ENCODE measurements around the gene RPL15.
A peak's percentile ranks its signal among the peaks of the same experiment; 100 is the strongest.
"Not testable (repeated sequence)": the region's sequence is repeated elsewhere in the genome, so short reads cannot be mapped to it uniquely, and the experiment has no call there.

The RPL15 gene

DNA sequence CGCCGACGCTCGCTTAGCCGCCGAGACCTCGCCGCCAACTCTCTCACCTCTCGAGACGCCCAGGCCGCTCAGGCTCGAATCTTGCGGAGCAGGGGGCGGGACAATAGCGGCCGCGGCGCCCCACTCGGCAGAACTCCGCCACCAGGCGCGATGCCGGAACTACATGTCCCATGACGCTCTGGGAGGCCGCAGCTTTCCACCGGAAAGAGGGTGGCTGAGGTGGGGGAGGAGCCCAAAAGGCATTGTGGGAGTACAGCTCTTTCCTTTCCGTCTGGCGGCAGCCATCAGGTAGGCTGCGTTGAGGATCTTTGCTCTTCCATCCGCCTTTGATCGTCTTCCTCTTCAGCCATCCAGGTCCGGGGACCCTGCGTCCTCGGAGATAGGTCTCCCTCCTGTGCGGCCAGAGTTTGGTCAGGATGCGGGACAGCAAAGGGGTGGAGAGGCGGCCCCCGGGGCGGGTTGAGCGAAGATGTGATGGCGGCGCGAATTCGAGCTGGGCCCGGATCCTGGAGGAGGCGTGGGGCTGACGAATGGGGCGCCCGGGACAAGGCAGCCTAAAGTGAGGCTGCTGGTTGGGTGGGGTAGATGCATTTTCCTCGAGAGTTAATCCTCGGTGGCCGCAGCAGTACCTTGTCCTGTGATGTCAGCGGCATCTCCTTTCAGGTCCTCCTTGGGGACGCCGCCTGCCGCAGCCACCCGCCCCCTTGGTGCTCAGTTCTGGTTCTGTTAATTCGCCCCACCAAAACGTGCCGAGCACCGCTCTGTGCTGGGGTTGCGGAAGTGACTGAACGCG is at the start of gene RPL15, which contains the start of gene NKIRAS1:
RPL15 (plus strand) TSS at position 247 of the 793 bp plus-strand sequence. CDS start 728 bp downstream, outside the sequence.
NKIRAS1 (minus strand) TSS at position 105 of the 793 bp plus-strand sequence. CDS start 6,086 bp downstream, outside the sequence.
- peak; percentile 93 to 95 (median 94) for DNase-seq (ENCODE audit: low read depth in 3 of 3)

DNA sequence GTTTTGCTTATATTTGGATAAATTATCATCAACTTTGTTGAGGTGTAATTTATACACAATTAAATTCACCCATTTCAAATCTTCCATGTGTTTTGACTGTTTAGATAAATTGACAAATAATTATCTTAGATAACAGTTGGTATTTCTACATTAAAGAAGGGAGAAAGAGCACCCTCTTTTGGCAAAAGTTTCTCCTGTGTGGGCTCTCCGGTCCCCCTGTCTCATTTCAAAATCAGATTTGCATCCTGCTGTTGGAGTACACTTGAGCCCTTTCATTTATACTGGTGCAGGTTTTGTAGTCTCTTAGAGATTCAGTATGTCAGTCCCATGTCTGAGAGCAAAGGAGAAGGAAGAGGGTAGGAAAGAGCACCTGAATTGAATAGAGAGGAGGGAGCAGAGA is 49.5 kb upstream of the RPL15 start:
- no peak for DNase-seq (ENCODE audit: low read depth in 3 of 3)

DNA sequence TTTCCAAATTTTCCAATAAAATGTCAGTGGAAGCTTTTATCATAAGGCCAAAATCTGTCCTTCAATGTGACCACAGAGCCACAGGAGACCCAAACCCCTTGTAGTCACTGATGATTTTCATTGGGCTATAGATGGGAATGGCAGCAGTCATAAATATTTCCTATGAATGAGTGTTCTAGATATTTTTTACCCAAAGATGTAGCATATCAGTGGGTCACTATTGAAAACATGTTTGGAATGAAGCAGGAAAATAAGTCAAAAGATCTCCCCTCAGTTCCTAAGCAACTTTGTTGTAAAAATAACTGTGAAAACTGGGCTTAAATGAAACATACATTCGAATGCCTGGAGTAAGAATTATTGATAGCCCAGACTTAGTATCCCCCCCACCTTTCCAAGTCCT is 49.1 kb upstream of the RPL15 start:
- DNase-seq (ENCODE audit: low read depth in 3 of 3), result no peak

DNA sequence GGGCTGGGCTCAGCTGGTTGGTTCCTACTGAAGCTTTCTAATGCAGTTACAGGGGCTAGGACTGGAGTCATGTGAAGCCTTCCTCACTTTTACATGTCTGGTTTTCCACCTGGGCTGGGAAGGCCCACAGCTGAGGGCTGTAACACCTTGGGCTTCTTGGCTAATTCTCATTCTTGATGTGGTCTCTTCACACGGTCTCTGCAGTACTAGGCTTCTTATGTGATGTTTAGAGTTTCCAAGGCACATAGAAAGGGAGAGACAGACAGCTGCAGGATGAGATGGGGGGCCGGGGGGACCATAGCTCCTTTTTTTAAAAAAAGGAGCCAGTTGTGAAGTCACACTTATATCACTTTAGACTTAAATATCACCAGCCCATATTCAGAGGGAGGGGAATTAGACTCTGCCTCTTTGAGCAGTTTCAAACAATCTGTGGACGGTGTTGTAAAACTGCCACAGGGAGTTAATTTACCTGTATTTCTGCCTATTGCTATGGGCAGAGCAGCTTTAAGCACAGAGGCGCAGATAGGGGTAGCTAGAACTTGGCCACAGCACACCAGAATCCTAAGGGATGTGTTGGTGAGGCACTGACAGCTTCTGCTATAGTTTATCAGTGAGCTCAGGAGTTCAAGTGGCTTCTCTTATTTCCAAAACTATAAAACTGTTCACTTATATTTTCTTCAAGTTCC is 46.8 kb upstream of the RPL15 start:
- DNase-seq (ENCODE audit: low read depth in 3 of 3), result no peak

DNA sequence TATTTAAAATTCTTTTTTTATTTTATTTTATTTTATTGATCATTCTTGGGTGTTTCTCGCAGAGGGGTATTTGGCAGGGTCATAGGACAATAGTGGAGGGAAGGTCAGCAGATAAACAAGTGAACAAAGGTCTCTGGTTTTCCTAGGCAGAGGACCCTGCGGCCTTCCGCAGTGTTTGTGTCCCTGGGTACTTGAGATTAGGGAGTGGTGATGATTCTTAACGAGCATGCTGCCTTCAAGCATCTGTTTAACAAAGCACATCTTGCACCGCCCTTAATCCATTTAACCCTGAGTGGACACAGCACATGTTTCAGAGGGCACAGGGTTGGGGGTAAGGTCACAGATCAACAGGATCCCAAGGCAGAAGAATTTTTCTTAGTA is 46.3 kb upstream of the RPL15 start:
- DNase-seq (ENCODE audit: low read depth in 3 of 3), result not testable (repeated sequence)

DNA sequence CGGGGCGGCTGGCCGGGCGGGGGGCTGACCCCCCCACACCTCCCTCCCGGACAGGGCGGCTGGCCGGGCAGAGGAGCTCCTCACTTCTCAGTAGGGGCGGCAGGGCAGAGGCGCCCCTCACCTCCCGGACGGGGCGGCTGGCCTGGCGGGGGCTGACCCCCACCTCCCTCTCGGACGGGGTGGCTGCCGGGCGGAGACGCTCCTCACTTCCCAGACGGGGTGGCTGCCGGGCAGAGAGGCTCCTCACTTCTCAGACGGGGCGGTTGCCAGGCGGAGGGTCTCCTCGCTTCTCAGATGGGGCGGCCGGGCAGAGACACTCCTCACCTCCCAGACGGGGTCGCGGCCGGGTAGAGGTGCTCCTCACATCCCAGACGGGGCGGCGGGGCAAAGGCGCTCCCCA is 45.6 kb upstream of the RPL15 start:
- not testable (repeated sequence) for DNase-seq (ENCODE audit: low read depth in 3 of 3)

DNA sequence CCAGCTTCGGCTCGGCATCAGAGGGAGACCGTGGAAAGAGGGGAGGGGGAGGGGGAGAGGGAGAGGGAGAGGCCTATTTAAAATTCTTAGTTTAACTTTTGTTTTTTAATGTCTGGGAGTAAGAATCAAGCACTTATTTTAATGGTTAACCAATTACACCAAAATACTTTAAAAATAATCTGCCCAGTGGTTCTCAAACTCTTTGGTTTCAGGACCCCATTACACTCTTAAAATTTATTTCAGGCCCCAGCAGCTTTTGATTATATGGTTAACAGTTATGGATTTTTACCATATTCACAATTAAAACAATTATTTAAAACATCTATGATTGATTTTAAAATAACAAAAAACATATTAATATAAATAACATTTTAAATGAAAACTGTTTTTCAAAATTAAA is 44.6 kb upstream of the RPL15 start:
- no peak for DNase-seq (ENCODE audit: low read depth in 3 of 3)

DNA sequence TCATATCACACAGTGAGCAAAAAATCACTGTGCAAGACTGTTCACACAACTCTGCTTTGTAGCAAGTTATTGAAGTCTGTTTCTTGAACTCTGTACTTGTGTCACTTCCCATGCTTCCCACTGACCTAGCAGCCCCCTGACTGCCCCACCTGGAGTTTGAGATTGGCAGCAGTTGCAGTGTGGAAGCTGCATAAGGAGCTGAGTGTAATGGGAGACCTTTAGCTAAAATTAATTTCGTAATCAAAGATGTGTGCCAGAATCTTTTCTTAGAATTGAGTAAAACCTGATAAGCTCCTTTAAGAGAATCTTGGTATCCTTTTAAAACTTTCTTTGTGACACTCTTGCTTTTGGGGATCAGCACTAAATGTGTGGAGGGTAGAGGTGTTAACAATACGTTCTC is 43.0 kb upstream of the RPL15 start:
- DNase-seq (ENCODE audit: low read depth in 3 of 3), result no peak

DNA sequence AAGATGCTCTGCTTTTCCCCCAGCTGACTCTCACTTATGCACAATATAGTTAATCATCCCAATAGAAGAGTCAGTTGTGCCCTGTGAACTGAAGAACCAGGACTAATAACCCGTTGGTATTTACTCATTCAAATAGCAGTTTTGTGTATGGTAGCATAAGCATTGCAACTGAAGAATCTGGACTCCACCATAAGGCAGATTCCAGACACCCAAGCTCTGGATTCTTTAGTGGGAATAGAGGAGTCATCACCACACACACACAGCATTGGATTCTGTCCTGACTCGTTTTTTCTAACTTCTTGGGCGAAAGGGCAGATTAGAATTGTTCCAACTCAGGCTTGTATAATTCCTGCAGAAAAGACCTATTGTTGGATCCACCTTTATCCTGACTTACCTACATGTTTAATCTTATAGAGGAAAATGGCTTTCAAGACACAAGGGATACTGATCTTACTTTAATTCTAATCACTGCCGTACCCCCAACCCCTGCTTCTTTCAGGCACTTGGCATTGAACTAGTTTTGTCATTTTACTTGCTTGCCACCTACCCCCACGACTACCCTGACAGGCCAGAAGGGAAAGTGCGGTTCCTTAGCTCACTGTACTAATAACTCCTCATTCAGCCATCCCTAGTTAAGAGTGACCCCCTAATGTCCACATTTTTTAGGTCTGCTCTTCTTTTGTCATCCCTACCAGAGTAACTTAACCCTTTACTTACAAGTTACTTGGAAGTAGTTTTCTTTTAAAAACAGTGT is 42.4 kb upstream of the RPL15 start:
- DNase-seq (ENCODE audit: low read depth in 3 of 3), result no peak

DNA sequence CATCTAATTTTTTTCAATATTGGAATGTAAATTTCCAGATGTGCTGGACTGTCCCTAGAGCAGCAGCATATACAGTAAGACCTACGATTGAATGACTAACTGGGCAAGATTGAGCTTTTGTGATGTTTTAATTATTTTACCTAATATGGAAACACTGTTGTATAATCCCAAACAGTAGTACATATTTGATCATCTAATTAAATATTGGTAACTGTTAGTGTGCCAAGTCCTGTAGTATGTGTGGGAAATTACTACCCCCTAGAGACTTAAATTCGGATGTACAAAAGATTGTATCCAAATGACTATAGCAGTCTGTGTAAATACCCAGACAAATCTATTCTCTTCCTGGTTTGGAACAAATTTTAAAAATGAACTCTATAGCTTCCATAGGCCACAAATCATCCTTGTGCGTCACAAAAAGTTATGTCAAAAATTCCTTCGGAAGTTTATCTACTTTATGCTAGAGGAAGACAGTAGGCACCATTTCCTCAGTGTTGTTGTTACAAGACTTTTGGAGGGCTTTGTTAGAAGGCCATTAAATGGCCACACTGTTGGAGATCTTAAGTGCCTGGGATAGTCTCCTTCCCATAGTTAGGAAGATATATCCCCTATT is 41.7 kb upstream of the RPL15 start:
- DNase-seq (ENCODE audit: low read depth in 3 of 3), result no peak

DNA sequence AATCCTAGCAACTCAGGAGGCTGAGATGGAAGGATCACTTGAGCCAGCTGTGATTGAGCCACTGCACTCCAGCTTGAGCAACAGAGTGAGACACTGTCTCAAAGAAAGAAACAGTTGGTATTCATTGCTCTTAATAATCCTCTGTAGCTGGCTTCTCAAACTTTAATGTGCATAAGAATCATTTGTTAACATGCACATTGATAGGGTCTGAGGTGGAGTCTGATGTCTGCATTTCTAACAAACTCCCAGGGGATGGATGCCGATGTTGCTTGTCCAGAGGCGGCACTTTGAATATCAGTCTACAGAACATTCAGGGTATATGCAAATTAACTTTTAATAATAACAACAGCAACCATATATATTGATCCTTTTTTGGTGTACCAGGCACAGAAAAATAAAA is 40.0 kb upstream of the RPL15 start:
- DNase-seq (ENCODE audit: low read depth in 3 of 3), result no peak

DNA sequence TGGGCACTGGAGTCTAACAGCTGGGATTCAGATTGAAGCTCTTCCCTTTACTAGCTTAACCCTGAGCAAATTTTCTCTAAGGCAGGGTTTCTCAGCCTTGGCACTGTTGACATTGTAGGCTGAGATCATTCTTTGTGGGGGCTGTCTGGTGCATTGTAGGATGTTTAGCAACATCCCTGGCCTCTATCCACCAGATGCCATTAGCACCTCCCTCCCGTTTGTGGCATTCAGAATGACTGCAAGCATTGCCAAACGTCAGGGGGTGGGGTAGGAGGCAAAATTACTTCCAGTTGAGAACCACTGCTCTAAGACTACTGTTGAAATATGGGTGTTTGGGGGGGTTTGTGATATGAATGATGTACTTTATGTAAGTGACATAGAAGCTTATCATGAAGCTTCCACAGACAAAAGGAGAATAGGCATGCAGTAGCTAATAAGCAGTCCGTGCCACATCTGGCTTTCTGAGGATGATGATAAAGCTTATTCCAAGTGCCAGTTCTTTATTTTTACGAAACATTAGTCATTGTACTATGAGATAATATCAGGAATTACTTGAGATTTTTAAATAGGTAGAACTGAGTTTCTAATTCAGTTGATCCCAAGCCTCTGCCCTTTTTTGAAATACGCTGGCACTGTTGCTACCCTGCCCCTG is 39.5 kb upstream of the RPL15 start:
- no peak for DNase-seq (ENCODE audit: low read depth in 3 of 3)

DNA sequence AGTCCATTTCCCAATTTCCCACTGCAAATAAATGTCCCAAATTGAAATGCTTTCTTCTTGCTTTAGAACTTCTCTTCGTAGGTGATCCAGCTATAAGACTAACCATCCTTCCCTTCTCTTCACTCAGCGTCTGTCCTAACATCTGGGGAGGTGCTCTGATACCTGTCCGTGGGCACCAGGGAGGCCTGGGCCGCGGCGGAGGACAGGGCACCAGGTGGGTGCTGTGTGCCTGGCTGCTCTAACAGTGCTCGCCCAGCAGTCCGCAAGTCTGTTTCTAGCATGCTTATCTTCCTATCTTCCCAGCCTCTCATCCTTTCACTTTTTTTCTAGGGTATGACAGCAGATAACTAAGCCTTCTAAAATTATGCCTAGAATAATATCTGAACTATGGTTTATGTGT is 37.4 kb upstream of the RPL15 start:
- no peak for DNase-seq (ENCODE audit: low read depth in 3 of 3)

DNA sequence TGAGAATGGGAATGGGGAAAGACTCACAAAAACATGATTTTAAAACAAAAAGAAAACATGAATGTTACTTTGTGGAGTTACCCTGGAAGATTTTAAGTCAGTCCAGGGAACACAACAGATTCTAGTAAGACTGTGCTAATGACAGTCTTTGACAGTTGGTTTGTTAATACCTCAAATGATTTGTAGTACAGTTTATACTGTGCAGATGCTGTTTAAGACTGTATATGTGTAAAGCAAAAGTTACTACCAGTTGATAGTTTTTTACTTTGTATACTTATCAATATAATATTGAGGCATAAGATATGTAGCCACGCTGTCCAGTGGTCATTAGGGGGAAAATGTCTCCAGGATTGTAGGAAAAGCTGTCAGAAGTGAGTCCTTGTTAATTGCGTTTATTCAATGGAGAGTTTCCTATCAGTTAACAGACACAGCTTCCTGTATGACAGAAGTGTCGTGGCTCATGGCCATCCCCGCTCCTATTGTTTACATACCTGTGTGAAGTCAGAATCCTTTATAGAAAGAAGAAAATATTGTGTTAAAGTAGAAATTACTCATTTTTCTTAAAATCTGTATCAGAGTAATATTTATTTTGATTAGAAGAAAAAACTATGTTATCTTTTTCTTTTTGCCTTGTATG is 36.1 kb upstream of the RPL15 start:
- DNase-seq (ENCODE audit: low read depth in 3 of 3), result no peak

DNA sequence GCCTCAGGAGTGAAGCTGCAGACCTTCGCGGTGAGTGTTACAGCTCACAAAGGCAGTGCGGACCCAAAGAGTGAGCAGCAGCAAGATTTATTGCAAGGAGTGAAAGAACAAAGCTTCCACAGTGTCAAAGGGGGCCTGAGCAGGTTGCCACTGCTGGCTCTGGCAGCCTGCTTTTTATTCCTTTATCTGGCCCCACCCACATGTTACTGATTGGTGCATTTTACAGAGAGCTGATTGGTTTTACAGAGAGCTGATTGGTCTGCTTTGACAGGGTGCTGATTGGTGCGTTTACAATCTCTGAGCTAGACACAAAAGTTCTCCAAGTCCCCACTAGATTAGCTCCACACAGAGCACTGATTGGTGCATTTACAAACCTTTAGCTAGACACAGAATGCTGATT is 34.9 kb upstream of the RPL15 start:
- DNase-seq (ENCODE audit: low read depth in 3 of 3), result not testable (repeated sequence)

DNA sequence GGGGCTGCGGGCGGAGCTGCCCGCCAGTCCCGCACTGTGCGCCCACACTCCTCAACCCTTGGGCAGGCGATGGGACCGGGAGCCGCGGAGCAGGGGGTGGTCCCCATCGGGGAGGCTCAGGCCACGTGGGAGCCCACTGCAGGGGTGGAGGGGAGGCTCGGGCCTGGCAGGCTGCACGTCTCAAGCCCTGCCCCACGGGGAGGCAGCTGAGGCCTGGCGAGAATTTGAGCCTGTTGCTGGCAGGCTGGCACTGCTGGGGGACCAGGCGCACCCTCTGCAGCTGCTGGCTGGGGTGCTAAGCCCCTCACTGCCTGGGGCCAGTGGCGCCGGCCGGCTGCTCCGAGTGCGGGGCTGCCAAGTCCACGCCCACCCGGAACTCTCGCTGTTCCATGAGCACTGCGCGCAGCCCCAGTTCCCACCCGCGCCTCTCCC is 34.4 kb upstream of the RPL15 start:
- no peak for DNase-seq (ENCODE audit: low read depth in 3 of 3)

DNA sequence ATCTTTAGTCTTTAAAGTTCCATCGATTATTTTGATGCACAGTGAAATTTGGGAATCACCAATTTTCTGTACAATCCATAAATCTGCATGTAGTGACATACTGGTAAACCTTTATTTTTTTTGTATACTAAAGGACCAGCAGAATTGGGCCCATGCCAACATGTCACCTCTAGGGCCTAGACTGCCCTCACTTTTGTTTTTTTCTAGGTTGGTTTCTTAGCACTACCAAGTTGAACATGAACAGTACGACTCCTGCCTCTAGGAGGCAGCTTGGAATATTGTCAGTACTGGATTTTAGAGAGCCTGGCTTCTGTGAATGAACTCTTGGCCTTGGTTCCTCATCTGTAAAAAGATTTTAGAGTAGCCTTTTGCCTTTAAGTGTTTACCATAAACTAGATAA is 32.5 kb upstream of the RPL15 start:
- DNase-seq (ENCODE audit: low read depth in 3 of 3), result no peak

DNA sequence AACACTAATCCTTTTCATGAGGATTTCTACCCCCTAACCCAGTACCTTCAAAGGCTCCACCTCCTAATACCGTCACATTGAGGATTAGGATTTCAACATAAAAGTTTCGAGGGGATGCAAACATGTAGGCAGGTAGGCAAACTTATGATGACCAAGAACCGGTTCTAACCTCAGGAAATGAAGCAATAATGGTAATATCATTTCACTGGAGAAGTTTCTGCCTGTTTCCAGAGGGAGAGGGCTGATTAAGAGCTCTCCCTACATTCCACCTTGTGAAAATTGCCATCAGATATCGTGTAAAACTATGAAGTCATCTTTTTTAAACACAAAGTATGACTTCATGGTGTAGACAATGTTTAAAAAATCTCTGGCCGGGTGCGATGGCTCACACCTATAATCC is 31.7 kb upstream of the RPL15 start:
- no peak for DNase-seq (ENCODE audit: low read depth in 3 of 3)

DNA sequence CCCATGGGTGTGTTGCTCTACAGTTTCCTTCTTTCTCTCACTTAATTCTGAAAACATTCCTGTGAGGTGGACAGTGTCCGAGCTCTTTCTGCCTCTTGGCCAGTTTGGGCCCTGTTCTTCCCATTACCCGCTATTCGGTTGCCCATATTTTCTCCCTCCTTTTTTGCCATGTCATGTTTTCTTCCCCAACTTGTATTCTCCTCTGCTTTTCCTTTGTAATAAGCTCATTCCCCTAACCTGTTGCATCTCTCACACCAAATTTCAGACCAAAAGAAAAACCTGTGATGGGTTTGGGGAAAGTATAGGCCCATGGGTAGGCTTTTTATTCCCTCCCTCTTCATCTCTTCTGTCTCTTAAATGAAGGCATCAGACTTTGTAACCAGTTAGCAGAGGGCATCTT is 30.6 kb upstream of the RPL15 start:
- no peak for DNase-seq (ENCODE audit: low read depth in 3 of 3)

DNA sequence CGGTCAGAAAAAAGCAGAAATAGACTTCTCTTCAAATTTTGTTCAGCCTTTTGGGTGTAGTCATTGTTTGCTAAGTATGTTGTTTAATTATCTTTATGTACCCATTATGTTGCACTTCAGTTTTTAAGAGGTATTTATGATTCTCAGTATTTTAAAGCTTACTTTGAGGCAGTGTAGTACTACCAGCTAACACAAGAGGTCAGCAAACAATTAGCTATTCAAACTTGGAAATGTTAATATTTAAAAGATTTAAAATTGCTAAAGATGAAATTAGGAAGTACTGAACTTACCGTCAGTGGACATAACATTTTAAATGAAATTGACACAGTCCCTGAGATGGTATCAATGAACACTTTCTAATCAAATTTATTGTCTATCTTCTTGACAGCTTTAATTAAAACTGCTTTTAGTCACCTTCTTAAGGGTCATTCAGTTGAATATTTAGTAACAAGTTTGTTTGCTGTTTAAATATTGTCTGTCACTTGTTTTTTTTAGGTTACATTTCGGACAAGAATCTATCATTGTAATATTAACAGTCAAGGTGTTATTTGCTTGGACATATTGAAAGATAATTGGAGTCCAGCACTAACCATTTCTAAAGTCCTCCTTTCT is 28.2 kb upstream of the RPL15 start:
- DNase-seq (ENCODE audit: low read depth in 3 of 3), result no peak

DNA sequence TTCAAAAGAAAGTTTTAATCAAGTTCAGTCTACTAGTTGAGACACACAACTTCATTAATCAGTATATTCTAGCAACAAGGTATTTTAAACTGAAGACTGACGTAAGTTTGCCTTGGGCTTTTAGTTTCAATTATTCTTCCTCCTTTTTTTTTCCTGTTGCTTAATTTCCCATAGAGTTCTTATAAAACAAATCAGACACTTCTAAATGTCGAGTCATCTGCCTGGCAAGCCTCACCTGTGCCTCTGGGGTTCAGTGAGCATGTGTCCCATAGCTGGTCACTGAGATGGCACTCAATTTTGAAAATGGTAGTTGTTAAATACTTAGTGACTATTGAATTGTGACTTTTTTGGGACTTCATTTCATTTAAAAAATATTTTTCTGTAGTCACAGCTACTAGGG is 27.5 kb upstream of the RPL15 start:
- DNase-seq (ENCODE audit: low read depth in 3 of 3), result no peak
